Measurements from ENCODE around the gene SF3A1. TPM values are rescaled to one million over a fixed set of nuclear protein-coding genes. Genes with fewer than 3 reads are reported as not detected.

SF3A1 gene
- total and polyA plus RNA-seq, 2 of the 13 experiments (the other 11 are each of a cell fraction or from before 2014, with no cell fraction given): 10.0 to 22.0 TPM

GRCh38 chr22:30404307-30404706, 47.6 kb upstream of the SF3A1 start (continued):
- TF ChIP-seq PAXIP1 (CRISPR knock-in tag; conservative IDR thresholded peaks at IDR 0.05) (peak; percentile 77), ZNF768 (CRISPR knock-in tag; IDR thresholded peaks at IDR 0.05) (no peak), ZNF331 (CRISPR knock-in tag; IDR thresholded peaks at IDR 0.05) (peak; percentile 61; the same call in 1 of the 2 replicates), ZNF850 (CRISPR knock-in tag; conservative IDR thresholded peaks at IDR 0.05) (no peak), ZNF274 (CRISPR knock-in tag; IDR thresholded peaks at IDR 0.05) (no peak), DRAP1 (CRISPR knock-in tag; IDR thresholded peaks at IDR 0.05) (no peak), FOXP1 (IDR thresholded peaks at IDR 0.05) (no peak), FOXP1 (CRISPR knock-in tag; IDR thresholded peaks at IDR 0.05) (peak; percentile 24; the same call in 1 of the 2 replicates), FOSL2 (CRISPR knock-in tag; IDR thresholded peaks at IDR 0.05) (no peak), ONECUT2 (CRISPR knock-in tag; IDR thresholded peaks at IDR 0.05) (peak; percentile 59; the same call in 1 of the 2 replicates), ZNF24 (IDR thresholded peaks at IDR 0.05) (no peak), ZNF781 (CRISPR knock-in tag; IDR thresholded peaks at IDR 0.05; ENCODE audit: borderline replicate concordance, not compliant biosample characterization) (no peak), IRF1 (CRISPR knock-in tag; IDR thresholded peaks at IDR 0.05; ENCODE audit: low read depth) (no peak), MAFF (IDR thresholded peaks at IDR 0.05; ENCODE audit: low read depth, low read length) (peak; percentile 76), NFKB2 (CRISPR knock-in tag; IDR thresholded peaks at IDR 0.05; ENCODE audit: borderline replicate concordance) (no peak), SALL1 (CRISPR knock-in tag; IDR thresholded peaks at IDR 0.05) (peak; percentile 78), DNMT1 (CRISPR knock-in tag; IDR thresholded peaks at IDR 0.05) (no peak), FOXJ3 (CRISPR knock-in tag; IDR thresholded peaks at IDR 0.05; ENCODE audit: borderline replicate concordance) (0 out of 2 replicates have a peak, but pooled peaks have one; percentile 41), ZFP1 (CRISPR knock-in tag; IDR thresholded peaks at IDR 0.05) (no peak), SRSF9 (IDR thresholded peaks at IDR 0.05; ENCODE audit: borderline replicate concordance, insufficient read depth, low read depth, low read length, poor library complexity, severe bottlenecking) (no peak), THAP11 (CRISPR knock-in tag; IDR thresholded peaks at IDR 0.05) (no peak), ZNF3 (CRISPR knock-in tag; IDR thresholded peaks at IDR 0.05) (no peak), ZNF451 (CRISPR knock-in tag; IDR thresholded peaks at IDR 0.05) (no peak), ZC3H13 (CRISPR knock-in tag; IDR thresholded peaks at IDR 0.05) (no peak)
- TF ChIP-seq, protein P1, sequence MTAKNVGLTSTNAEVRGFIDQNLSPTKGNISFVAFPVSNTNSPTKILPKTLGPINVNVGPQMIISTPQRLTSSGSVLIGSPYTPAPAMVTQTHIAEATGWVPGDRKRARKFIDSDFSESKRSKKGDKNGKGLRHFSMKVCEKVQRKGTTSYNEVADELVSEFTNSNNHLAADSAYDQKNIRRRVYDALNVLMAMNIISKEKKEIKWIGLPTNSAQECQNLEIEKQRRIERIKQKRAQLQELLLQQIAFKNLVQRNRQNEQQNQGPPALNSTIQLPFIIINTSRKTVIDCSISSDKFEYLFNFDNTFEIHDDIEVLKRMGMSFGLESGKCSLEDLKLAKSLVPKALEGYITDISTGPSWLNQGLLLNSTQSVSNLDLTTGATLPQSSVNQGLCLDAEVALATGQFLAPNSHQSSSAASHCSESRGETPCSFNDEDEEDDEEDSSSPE (CRISPR knock-in tag; IDR thresholded peaks at IDR 0.05): no peak
- TF ChIP-seq, protein P2, sequence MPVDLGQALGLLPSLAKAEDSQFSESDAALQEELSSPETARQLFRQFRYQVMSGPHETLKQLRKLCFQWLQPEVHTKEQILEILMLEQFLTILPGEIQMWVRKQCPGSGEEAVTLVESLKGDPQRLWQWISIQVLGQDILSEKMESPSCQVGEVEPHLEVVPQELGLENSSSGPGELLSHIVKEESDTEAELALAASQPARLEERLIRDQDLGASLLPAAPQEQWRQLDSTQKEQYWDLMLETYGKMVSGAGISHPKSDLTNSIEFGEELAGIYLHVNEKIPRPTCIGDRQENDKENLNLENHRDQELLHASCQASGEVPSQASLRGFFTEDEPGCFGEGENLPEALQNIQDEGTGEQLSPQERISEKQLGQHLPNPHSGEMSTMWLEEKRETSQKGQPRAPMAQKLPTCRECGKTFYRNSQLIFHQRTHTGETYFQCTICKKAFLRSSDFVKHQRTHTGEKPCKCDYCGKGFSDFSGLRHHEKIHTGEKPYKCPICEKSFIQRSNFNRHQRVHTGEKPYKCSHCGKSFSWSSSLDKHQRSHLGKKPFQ (CRISPR knock-in tag; IDR thresholded peaks at IDR 0.05; ENCODE audit: insufficient replicate concordance): no peak
